ENCODE results near the gene POLR2H. TPM values are rescaled to one million over a fixed set of nuclear protein-coding genes. Genes with fewer than 3 reads are reported as not detected.

The POLR2H gene
- polyA plus RNA-seq, 4 donors, result 124 to 346 (median 204) TPM

DNA sequence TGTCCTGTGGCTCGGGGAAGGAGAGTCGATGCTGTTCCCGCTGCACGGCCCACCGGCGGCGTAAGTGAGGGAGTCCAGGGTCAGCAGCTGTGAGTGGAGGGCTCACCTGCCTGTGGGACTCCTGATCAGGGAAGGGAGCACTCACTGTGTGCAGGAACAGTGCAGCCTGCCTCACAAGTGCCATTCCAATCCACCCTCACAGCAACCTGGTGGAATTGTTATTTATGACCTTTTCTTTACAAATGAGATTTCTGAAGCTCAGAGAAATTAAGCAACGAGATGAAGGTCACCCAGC lies 27.4 kb downstream of the POLR2H start:
- no peak overlapping the region for H3K4me3 ChIP-seq (ENCODE audit: low read depth in 1 of 3, low read length in 3 of 3)
- H3K27ac ChIP-seq (ENCODE audit: low read depth in 1 of 3, low read length in 2 of 3), result no peak overlapping the region
- WGBS, 3 donors, result 70 to 83% (median 80%) methylated on average over 8 of the region's 8 CpGs
- no peaks in the 10 kb centered on the region for H3K9me3 ChIP-seq (ENCODE audit: control insufficient read depth in 2 of 2, insufficient read depth in 1 of 2, low read depth in 1 of 2, low read length in 1 of 2)
- FAIRE-seq (no peak), DNase-seq (no peak)
- H3K4me1 ChIP-seq (ENCODE audit: control insufficient read depth in 3 of 3, insufficient read depth in 2 of 3, low read depth in 1 of 3, low read length in 2 of 3), result no peaks in the 10 kb centered on the region
- H3K36me3 ChIP-seq (ENCODE audit: control insufficient read depth in 3 of 3, insufficient read depth in 2 of 3, low read depth in 1 of 3, low read length in 3 of 3), result peaks cover 0 to 5% (median 0%) of the 10 kb centered on the region in 3 donors
- H3K27me3 ChIP-seq (ENCODE audit: control insufficient read depth in 3 of 3, insufficient read depth in 3 of 3, low read length in 3 of 3), result peaks cover 0 to 13% (median 0%) of the 10 kb centered on the region in 3 donors

DNA sequence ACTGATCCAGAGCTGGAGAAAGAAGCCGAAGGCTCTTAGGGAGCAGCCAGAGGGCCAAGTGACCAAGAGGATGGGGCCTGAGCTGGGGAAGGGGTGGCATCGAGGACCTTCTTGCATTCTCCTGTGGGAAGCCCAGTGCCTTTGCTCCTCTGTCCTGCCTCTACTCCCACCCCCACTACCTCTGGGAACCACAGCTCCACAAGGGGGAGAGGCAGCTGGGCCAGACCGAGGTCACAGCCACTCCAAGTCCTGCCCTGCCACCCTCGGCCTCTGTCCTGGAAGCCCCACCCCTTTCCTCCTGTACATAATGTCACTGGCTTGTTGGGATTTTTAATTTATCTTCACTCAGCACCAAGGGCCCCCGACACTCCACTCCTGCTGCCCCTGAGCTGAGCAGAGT lies 27.9 kb downstream of the POLR2H start:
- Histone ChIP-seq H3K27me3 (ENCODE audit: control insufficient read depth in 3 of 3, insufficient read depth in 3 of 3, low read length in 3 of 3) (peaks cover 0 to 13% (median 0%) of the 10 kb centered on the region in 3 donors), H3K4me3 (ENCODE audit: low read depth in 1 of 3, low read length in 3 of 3) (no peak overlapping the region), H3K4me1 (ENCODE audit: control insufficient read depth in 3 of 3, insufficient read depth in 2 of 3, low read depth in 1 of 3, low read length in 2 of 3) (no peaks in the 10 kb centered on the region), H3K36me3 (ENCODE audit: control insufficient read depth in 3 of 3, insufficient read depth in 2 of 3, low read depth in 1 of 3, low read length in 3 of 3) (peaks cover 0 to 5% (median 0%) of the 10 kb centered on the region in 3 donors), H3K27ac (ENCODE audit: low read depth in 1 of 3, low read length in 2 of 3) (no peak overlapping the region), H3K9me3 (ENCODE audit: control insufficient read depth in 2 of 2, insufficient read depth in 1 of 2, low read depth in 1 of 2, low read length in 1 of 2) (no peaks in the 10 kb centered on the region)
- 42 to 53% (median 47%) methylated on average over 5 of the region's 5 CpGs for WGBS, 3 donors
- DNase-seq (no peak), FAIRE-seq (no peak)

DNA sequence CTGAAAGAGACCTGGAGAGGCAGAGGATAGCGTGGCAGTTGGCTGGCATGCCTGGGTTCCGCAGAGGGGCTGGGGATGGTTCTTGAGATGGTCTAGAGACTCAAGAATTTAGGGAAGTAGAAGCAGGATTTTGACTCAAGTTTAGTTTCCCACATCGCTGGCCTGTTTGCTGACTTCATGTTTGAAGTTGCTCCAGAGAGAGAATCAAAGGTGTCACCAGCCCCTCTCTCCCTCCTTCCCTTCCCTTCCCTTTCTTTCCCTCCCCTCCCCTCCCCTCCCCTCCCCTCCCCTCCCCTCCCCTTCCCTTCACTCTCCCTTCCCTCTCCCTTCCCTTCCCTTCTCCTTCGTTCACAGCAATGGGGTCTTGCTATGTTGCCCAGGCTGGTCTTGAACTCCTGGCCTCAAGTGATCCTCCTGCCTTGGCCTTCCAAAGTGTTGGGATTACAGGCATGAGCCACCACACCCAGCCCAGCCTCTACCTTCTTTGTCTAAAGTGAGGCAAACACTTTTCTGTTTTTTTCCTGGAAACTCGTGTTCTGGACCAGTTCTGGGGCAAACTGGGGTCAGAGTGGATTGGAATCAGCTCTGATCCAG lies 28.5 kb downstream of the POLR2H start:
- Histone ChIP-seq H3K9me3 (ENCODE audit: control insufficient read depth in 2 of 2, insufficient read depth in 1 of 2, low read depth in 1 of 2, low read length in 1 of 2) (no peaks in the 10 kb centered on the region), H3K27me3 (ENCODE audit: control insufficient read depth in 3 of 3, insufficient read depth in 3 of 3, low read length in 3 of 3) (peaks cover 0 to 7% (median 0%) of the 10 kb centered on the region in 3 donors), H3K4me3 (ENCODE audit: low read depth in 1 of 3, low read length in 3 of 3) (no peak overlapping the region), H3K4me1 (ENCODE audit: control insufficient read depth in 3 of 3, insufficient read depth in 2 of 3, low read depth in 1 of 3, low read length in 2 of 3) (no peaks in the 10 kb centered on the region), H3K27ac (ENCODE audit: low read depth in 1 of 3, low read length in 2 of 3) (no peak overlapping the region), H3K36me3 (ENCODE audit: control insufficient read depth in 3 of 3, insufficient read depth in 2 of 3, low read depth in 1 of 3, low read length in 3 of 3) (peaks cover 0 to 5% (median 0%) of the 10 kb centered on the region in 3 donors)
- DNase-seq (no peak), FAIRE-seq (no peak)
- WGBS, 3 donors, result 68 to 77% (median 77%) methylated on average over 4 to 5 of the region's 5 CpGs

DNA sequence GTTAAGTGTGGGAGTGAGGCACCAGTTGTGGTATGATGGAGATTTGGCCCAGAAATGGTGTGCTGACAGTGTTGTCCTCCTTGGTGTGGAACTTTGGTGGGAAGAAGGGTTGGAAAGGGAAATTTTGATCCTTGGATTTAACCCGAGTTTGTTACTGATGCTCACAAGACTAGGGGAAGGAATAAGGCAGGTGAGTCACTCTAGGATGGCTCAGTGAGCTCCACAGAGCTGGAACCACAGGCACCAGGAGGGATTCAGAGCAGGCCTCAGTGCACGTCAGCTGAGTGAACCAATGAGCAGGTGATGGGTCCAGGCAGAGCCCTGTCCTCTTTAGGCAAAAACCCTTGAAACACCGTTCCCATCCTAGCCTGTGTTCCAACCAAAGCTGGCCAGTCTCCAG lies 29.8 kb downstream of the POLR2H start:
- peaks cover 0 to 2% (median 0%) of the 10 kb centered on the region in 3 donors for H3K36me3 ChIP-seq (ENCODE audit: control insufficient read depth in 3 of 3, insufficient read depth in 2 of 3, low read depth in 1 of 3, low read length in 3 of 3)
- H3K9me3 ChIP-seq (ENCODE audit: control insufficient read depth in 2 of 2, insufficient read depth in 1 of 2, low read depth in 1 of 2, low read length in 1 of 2), result no peaks in the 10 kb centered on the region
- H3K27me3 ChIP-seq (ENCODE audit: control insufficient read depth in 3 of 3, insufficient read depth in 3 of 3, low read length in 3 of 3), result peaks cover 0 to 2% (median 0%) of the 10 kb centered on the region in 3 donors
- H3K4me1 ChIP-seq (ENCODE audit: control insufficient read depth in 3 of 3, insufficient read depth in 2 of 3, low read depth in 1 of 3, low read length in 2 of 3), result no peaks in the 10 kb centered on the region
- DNase-seq, result no peak
- no peak for FAIRE-seq
- H3K4me3 ChIP-seq (ENCODE audit: low read depth in 1 of 3, low read length in 3 of 3), result no peak overlapping the region
- H3K27ac ChIP-seq (ENCODE audit: low read depth in 1 of 3, low read length in 2 of 3), result no peak overlapping the region
- 69 to 81% (median 76%) methylated on average over 3 of the region's 3 CpGs for WGBS, 3 donors

DNA sequence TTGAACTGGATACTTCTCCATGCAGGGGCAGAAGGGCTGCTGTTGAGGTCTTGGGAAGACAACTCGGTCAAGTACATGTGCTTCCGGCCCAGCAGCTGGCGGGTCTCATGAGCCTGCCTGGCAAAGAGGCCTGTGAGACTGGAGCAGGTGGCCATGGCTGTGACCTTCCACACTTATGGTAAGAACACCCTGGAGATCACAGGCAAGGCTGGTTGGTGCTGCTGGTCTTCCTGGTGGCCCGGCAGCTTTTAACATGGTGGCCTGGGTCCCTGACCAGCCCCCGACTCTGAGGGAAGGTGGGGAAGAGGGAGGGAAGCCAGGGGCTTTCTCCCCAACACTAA lies 33.8 kb downstream of the POLR2H start:
- H3K27ac ChIP-seq (ENCODE audit: low read depth in 1 of 3, low read length in 2 of 3), result no peak overlapping the region
- 77 to 78% (median 77%) methylated on average over 5 of the region's 5 CpGs for WGBS, 3 donors

DNA sequence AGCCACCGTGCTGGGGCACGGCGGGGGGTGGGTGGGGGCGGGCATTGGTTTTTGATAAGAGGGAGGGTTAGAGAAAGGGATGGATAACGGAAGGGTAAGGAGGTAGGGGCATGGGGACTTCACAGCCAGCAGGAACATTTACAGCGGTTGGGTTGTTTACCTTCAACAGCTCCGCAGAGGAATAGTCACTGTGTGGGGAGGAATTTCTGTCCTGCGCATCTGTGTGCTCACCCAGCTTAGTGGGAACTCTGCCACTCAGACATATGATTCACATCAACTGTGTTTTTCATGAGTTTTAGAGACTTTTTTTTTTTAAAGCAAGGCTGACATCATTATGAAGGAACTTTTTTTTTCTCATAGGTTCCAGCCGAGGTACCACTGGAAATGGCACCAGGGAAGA lies 37.9 kb downstream of the POLR2H start:
- no peak overlapping the region for H3K27ac ChIP-seq (ENCODE audit: low read depth in 1 of 3, low read length in 2 of 3)
- no peak for DNase-seq
- peaks cover 0 to 20% (median 3%) of the 10 kb centered on the region in 3 donors for H3K27me3 ChIP-seq (ENCODE audit: control insufficient read depth in 3 of 3, insufficient read depth in 3 of 3, low read length in 3 of 3)
- WGBS, 3 donors, result 18 to 28% (median 19%) methylated on average over 9 of the region's 9 CpGs
- H3K4me3 ChIP-seq (ENCODE audit: low read depth in 1 of 3, low read length in 3 of 3), result no peak overlapping the region
- no peaks in the 10 kb centered on the region for H3K36me3 ChIP-seq (ENCODE audit: control insufficient read depth in 3 of 3, insufficient read depth in 2 of 3, low read depth in 1 of 3, low read length in 3 of 3)
- H3K9me3 ChIP-seq (ENCODE audit: control insufficient read depth in 2 of 2, insufficient read depth in 1 of 2, low read depth in 1 of 2, low read length in 1 of 2), result no peaks in the 10 kb centered on the region
- no peak for FAIRE-seq
- H3K4me1 ChIP-seq (ENCODE audit: control insufficient read depth in 3 of 3, insufficient read depth in 2 of 3, low read depth in 1 of 3, low read length in 2 of 3), result no peaks in the 10 kb centered on the region

More for the DNA sequence above, 33.8 kb downstream of the POLR2H start:
- Histone ChIP-seq H3K36me3 (ENCODE audit: control insufficient read depth in 3 of 3, insufficient read depth in 2 of 3, low read depth in 1 of 3, low read length in 3 of 3) (no peaks in the 10 kb centered on the region), H3K4me3 (ENCODE audit: low read depth in 1 of 3, low read length in 3 of 3) (no peak overlapping the region), H3K9me3 (ENCODE audit: control insufficient read depth in 2 of 2, insufficient read depth in 1 of 2, low read depth in 1 of 2, low read length in 1 of 2) (no peaks in the 10 kb centered on the region), H3K4me1 (ENCODE audit: control insufficient read depth in 3 of 3, insufficient read depth in 2 of 3, low read depth in 1 of 3, low read length in 2 of 3) (no peaks in the 10 kb centered on the region), H3K27me3 (ENCODE audit: control insufficient read depth in 3 of 3, insufficient read depth in 3 of 3, low read length in 3 of 3) (peaks cover 0 to 11% (median 0%) of the 10 kb centered on the region in 3 donors)
- no peak for FAIRE-seq
- no peak for DNase-seq

DNA sequence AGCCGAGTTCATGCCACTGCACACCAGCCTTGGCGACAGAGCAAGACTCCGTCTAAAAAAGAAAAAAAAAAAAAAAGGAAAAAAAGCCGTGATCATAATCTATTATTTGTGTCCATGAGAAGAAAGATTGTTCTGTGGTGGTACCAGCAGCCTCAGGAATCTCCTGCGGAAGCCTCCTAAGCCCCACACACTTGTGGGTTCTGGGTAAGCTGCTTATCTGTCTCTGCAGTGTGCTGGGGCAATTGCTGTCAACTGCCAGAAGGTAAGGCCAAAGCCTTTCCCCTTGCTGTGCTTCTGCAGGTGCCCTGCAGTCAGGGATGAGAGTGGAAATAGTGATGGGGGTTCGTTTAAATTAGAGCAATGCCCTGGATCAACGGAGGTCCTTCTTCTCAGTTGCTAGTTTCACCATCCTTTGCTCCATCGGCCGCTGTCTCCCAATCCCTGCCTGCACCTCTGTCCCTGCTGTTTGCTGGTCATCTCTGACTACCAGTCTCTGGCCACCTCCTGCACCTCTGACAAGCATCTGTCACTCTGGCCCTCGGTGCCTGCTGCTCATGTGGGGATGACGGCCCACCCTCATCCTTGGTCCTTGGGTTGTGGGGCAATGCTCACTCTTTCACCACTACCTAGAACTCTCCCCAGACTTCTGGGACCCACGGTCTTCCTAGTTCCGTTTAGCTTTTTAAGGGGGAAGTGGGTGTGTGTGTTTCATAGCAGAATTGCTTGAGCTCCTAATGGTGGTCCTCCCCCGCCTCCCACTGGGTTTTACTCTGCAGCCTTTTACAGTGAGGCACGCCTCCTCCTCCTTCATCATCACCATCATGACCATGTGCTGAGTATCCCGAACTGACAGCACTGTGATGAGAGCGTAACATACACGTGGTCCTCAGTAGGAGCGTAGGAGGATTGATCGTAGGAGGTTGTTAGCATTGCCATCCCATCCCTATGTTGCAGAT lies 43.8 kb downstream of the POLR2H start:
- Histone ChIP-seq H3K4me1 (ENCODE audit: control insufficient read depth in 3 of 3, insufficient read depth in 2 of 3, low read depth in 1 of 3, low read length in 2 of 3) (no peaks in the 10 kb centered on the region), H3K9me3 (ENCODE audit: control insufficient read depth in 2 of 2, insufficient read depth in 1 of 2, low read depth in 1 of 2, low read length in 1 of 2) (no peaks in the 10 kb centered on the region), H3K36me3 (ENCODE audit: control insufficient read depth in 3 of 3, insufficient read depth in 2 of 3, low read depth in 1 of 3, low read length in 3 of 3) (no peaks in the 10 kb centered on the region), H3K4me3 (ENCODE audit: low read depth in 1 of 3, low read length in 3 of 3) (no peak overlapping the region), H3K27ac (ENCODE audit: low read depth in 1 of 3, low read length in 2 of 3) (no peak overlapping the region), H3K27me3 (ENCODE audit: control insufficient read depth in 3 of 3, insufficient read depth in 3 of 3, low read length in 3 of 3) (peaks cover 0 to 11% (median 3%) of the 10 kb centered on the region in 3 donors)
- no peak for DNase-seq
- FAIRE-seq, result no peak
- 76 to 81% (median 78%) methylated on average over 20 of the region's 20 CpGs for WGBS, 3 donors

DNA sequence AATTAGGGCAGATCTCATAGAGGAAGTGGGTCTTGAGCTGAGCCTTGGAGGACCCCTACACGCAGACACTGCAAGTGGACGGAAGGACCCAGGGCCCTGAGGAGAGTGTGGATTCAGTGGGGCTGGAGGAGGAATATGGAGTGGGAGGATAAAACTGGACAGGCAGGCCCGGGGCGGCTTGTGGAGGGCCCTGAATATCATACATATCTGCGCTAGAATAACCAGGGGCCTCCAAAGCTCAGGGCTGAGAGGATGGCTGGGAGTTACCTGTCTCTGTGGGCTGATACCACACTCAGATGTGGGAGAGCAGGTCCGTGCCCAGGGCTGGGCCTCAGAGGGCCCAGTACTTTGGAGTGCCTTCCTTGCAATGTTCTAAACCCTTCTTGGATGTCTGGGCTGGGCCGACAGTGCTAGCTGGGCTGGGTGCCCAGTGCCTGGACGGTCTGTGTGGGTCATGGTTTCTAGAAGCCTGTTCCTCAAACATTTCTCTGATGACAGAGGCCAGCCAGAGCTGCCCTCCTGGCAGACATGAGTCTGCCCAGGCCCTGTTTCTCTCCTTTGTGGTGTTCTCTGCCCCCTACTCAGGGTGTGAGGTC lies 47.9 kb downstream of the POLR2H start:
- Histone ChIP-seq H3K9me3 (ENCODE audit: control insufficient read depth in 2 of 2, insufficient read depth in 1 of 2, low read depth in 1 of 2, low read length in 1 of 2) (no peaks in the 10 kb centered on the region), H3K27ac (ENCODE audit: low read depth in 1 of 3, low read length in 2 of 3) (no peak overlapping the region), H3K36me3 (ENCODE audit: control insufficient read depth in 3 of 3, insufficient read depth in 2 of 3, low read depth in 1 of 3, low read length in 3 of 3) (no peaks in the 10 kb centered on the region), H3K27me3 (ENCODE audit: control insufficient read depth in 3 of 3, insufficient read depth in 3 of 3, low read length in 3 of 3) (no peaks in the 10 kb centered on the region), H3K4me3 (ENCODE audit: low read depth in 1 of 3, low read length in 3 of 3) (no peak overlapping the region), H3K4me1 (ENCODE audit: control insufficient read depth in 3 of 3, insufficient read depth in 2 of 3, low read depth in 1 of 3, low read length in 2 of 3) (no peaks in the 10 kb centered on the region)
- DNase-seq, result no peak
- no peak for FAIRE-seq
- WGBS, 3 donors, result 81 to 90% (median 84%) methylated on average over 8 of the region's 8 CpGs
